Effector CD8-positive, alpha-beta T cell (primary cell): ENCODE measurements around the gene LYRM4.
"Not testable (repeated sequence)": the region's sequence is repeated elsewhere in the genome, so short reads cannot be mapped to it uniquely, and the experiment has no call there.

Experiments used
- DNase-seq: peaks from one replicate; lab custom pipeline; 2025; lab: John Stamatoyannopoulos, UW

Gene LYRM4

GRCh38 chr6:5121956-5122355, 138.8 kb downstream of the LYRM4 start:
- no peak for DNase-seq

GRCh38 chr6:5121479-5121878, 139.3 kb downstream of the LYRM4 start:
- no peak for DNase-seq

- not testable (repeated sequence) for DNase-seq
These were observed 140.2 kb downstream of the LYRM4 start for GRCh38 chr6:5120543-5120942.

GRCh38 chr6:5120011-5120410, 140.7 kb downstream of the LYRM4 start:
- DNase-seq = no peak

- DNase-seq = no peak
These were observed 141.4 kb downstream of the LYRM4 start for GRCh38 chr6:5119090-5119951.

- no peak for DNase-seq
These were observed 144.3 kb downstream of the LYRM4 start for GRCh38 chr6:5116243-5116991.

GRCh38 chr6:5115168-5115567, 145.6 kb downstream of the LYRM4 start:
- no peak for DNase-seq

- DNase-seq = no peak
These were observed 147.7 kb downstream of the LYRM4 start for GRCh38 chr6:5113096-5113495.

GRCh38 chr6:5112066-5112799, 148.5 kb downstream of the LYRM4 start:
- DNase-seq = no peak

- DNase-seq = no peak
These were observed 149.1 kb downstream of the LYRM4 start for GRCh38 chr6:5111626-5112025.

- DNase-seq = no peak
These were observed 150.5 kb downstream of the LYRM4 start for GRCh38 chr6:5110246-5110645.

- DNase-seq = no peak
These were observed 151.3 kb downstream of the LYRM4 start for GRCh38 chr6:5109436-5109835.

GRCh38 chr6:5108536-5109150, 152.1 kb downstream of the LYRM4 start:
- DNase-seq = no peak

- no peak for DNase-seq
These were observed 152.7 kb downstream of the LYRM4 start for GRCh38 chr6:5108068-5108467.

- no peak for DNase-seq
These were observed 153.4 kb downstream of the LYRM4 start for GRCh38 chr6:5107341-5107740.

GRCh38 chr6:5105146-5105545, 155.6 kb downstream of the LYRM4 start:
- DNase-seq = no peak

- DNase-seq = no peak
These were observed 156.1 kb downstream of the LYRM4 start for GRCh38 chr6:5104667-5105066.

GRCh38 chr6:5103250-5103649, 157.5 kb downstream of the LYRM4 start:
- no peak for DNase-seq

- DNase-seq = no peak
These were observed 158.3 kb downstream of the LYRM4 start for GRCh38 chr6:5102267-5102970.

GRCh38 chr6:5100806-5101205, 159.9 kb downstream of the LYRM4 start:
- no peak for DNase-seq

- DNase-seq = no peak
These were observed 161.2 kb downstream of the LYRM4 start for GRCh38 chr6:5099537-5099936.
